Hepatocyte (in vitro differentiated cells): ENCODE data around the gene OR52A5. TPM values are rescaled to one million over a fixed set of nuclear protein-coding genes. Genes with fewer than 3 reads are reported as not detected.
"Not testable (repeated sequence)": the region's sequence is repeated elsewhere in the genome, so short reads cannot be mapped to it uniquely, and the experiment has no call there.

ENCODE experiments used
- DNase-seq: peaks from one replicate; pipeline ENCODE4 v3.0.0-alpha.2; 2016; ENCODE audit warnings: low spot score
- H2AFZ ChIP-seq: fragments of 200-600 bp; sonication (generic); 2 replicates; pipeline ENCODE4 v1.6.0; 2016; ENCODE audit warnings: antibody characterized with exemption, mild to moderate bottlenecking
- H3K27ac ChIP-seq: fragments of 200-600 bp; sonication (generic); 2 replicates; pipeline ENCODE4 v1.5.1; 2016; ENCODE audit warnings: mild to moderate bottlenecking
- H3K27me3 ChIP-seq: fragments of 200-600 bp; sonication (generic); 2 replicates; pipeline ENCODE4 v1.6.1; 2016
- H3K36me3 ChIP-seq: fragments of 200-600 bp; sonication (generic); replicated peaks from 2 replicates; pipeline ENCODE4 v1.5.1; 2016; ENCODE audit warnings: low read depth; ENCODE audit not compliant: insufficient read depth
- H3K4me1 ChIP-seq: fragments of 200-600 bp; sonication (generic); 2 replicates; pipeline ENCODE4 v1.5.1; 2016; ENCODE audit warnings: mild to moderate bottlenecking, moderate library complexity; ENCODE audit not compliant: insufficient read depth
- H3K4me2 ChIP-seq: fragments of 200-600 bp; sonication (generic); 2 replicates; pipeline ENCODE4 v1.6.0; 2016
- H3K4me3 ChIP-seq: fragments of 200-600 bp; sonication (generic); 2 replicates; pipeline ENCODE4 v1.5.1; 2016; ENCODE audit warnings: mild to moderate bottlenecking
- H3K79me2 ChIP-seq: fragments of 200-600 bp; sonication (generic); 2 replicates; pipeline ENCODE4 v1.6.0; 2017; ENCODE audit warnings: mild to moderate bottlenecking
- H3K9me2 ChIP-seq: fragments of 200-600 bp; sonication (generic); replicated peaks from 2 replicates; pipeline ENCODE4 v1.6.0; 2017; ENCODE audit warnings: mild to moderate bottlenecking; ENCODE audit not compliant: insufficient read depth
- H3K9me3 ChIP-seq: fragments of 200-600 bp; sonication (generic); 2 replicates; pipeline ENCODE4 v1.5.1; 2016; ENCODE audit warnings: low read depth, mild to moderate bottlenecking
- H4K20me1 ChIP-seq: fragments of 200-600 bp; sonication (generic); 2 replicates; pipeline ENCODE4 v1.6.0; 2016; ENCODE audit warnings: mild to moderate bottlenecking; ENCODE audit not compliant: insufficient read depth, poor library complexity, severe bottlenecking
- EZH2 ChIP-seq: fragments of 200-600 bp; sonication (generic); IDR thresholded peaks from 2 replicates; pipeline ENCODE4 v1.6.1; 2016; ENCODE audit warnings: antibody characterized with exemption, mild to moderate bottlenecking, borderline replicate concordance
- EZH2phosphoT487 ChIP-seq: fragments of 200-600 bp; sonication (generic); IDR thresholded peaks from one replicate; pipeline ENCODE4 v1.6.1; 2018; ENCODE audit warnings: antibody characterized with exemption, mild to moderate bottlenecking, low read depth, moderate library complexity; ENCODE audit not compliant: unreplicated experiment, severe bottlenecking
- WGBS: methylation state at CpG from one replicate; pipeline ENCODE4 v1.1.6; 2016; ENCODE audit warnings: low lambda C conversion rate; ENCODE audit errors: missing lambda C conversion rate; 5-methylcytosine and 5-hydroxymethylcytosine counted together
- polyA plus RNA-seq: library from polyadenylated mRNA; unstranded; fragments of >200 nt; fragmentation: Nextera tagmentation; extraction: Ambion mirVana; gene quantifications from 2 replicates; pipeline ENCODE4 v1.2.1, GENCODE V29; 2016
- total RNA-seq: library from RNA; depleted of rRNA; stranded (reverse); fragments of >200 nt; gene quantifications from 2 replicates; pipeline ENCODE4 v1.2.3, GENCODE V29; 2014
- TF ChIP-seq, protein P1 (sequence below): fragments of 200-600 bp; sonication (generic); IDR thresholded peaks from 2 replicates; pipeline ENCODE4 v1.5.1; 2016; ENCODE audit warnings: antibody characterized with exemption, mild to moderate bottlenecking; ENCODE audit not compliant: poor library complexity

OR52A5 gene
- total and polyA plus RNA-seq, 2 experiments from 2014 or later, result not detected

GRCh38 chr11:5171856-5172255 is 33.7 kb upstream of the OR52A5 start:
- Histone ChIP-seq H3K79me2 (no peaks in the 10 kb centered on the region), H3K36me3 (no peaks in the 10 kb centered on the region), H3K27ac (no peak overlapping the region), H4K20me1 (no peaks in the 10 kb centered on the region), H3K9me2 (no peaks in the 10 kb centered on the region), H2AFZ (no peak overlapping the region), H3K4me1 (no peaks in the 10 kb centered on the region), H3K4me2 (no peak overlapping the region), H3K27me3 (no peaks in the 10 kb centered on the region), H3K9me3 (no peaks in the 10 kb centered on the region), H3K4me3 (no peak overlapping the region)
- no peak for DNase-seq
- WGBS, result 70% methylated on average over 2 of the region's 2 CpGs
- TF ChIP-seq, protein P1, sequence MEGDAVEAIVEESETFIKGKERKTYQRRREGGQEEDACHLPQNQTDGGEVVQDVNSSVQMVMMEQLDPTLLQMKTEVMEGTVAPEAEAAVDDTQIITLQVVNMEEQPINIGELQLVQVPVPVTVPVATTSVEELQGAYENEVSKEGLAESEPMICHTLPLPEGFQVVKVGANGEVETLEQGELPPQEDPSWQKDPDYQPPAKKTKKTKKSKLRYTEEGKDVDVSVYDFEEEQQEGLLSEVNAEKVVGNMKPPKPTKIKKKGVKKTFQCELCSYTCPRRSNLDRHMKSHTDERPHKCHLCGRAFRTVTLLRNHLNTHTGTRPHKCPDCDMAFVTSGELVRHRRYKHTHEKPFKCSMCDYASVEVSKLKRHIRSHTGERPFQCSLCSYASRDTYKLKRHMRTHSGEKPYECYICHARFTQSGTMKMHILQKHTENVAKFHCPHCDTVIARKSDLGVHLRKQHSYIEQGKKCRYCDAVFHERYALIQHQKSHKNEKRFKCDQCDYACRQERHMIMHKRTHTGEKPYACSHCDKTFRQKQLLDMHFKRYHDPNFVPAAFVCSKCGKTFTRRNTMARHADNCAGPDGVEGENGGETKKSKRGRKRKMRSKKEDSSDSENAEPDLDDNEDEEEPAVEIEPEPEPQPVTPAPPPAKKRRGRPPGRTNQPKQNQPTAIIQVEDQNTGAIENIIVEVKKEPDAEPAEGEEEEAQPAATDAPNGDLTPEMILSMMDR, result no peak
- no peak for TF ChIP-seq EZH2phosphoT487
- no peak for TF ChIP-seq EZH2

GRCh38 chr11:5165898-5166297 is 27.7 kb upstream of the OR52A5 start:
- not testable (repeated sequence) for H3K9me2 ChIP-seq, H3K4me1 ChIP-seq, H3K36me3 ChIP-seq, H3K79me2 ChIP-seq, H3K4me3 ChIP-seq, H3K9me3 ChIP-seq, H3K27me3 ChIP-seq, DNase-seq, H4K20me1 ChIP-seq, H3K27ac ChIP-seq, H3K4me2 ChIP-seq, H2AFZ ChIP-seq

GRCh38 chr11:5164807-5165206 is 26.7 kb upstream of the OR52A5 start:
- DNase-seq, H3K9me3 ChIP-seq, H3K79me2 ChIP-seq, H4K20me1 ChIP-seq, H3K27ac ChIP-seq, H2AFZ ChIP-seq, H3K27me3 ChIP-seq, H3K4me1 ChIP-seq, H3K36me3 ChIP-seq, H3K4me2 ChIP-seq, H3K4me3 ChIP-seq, H3K9me2 ChIP-seq: not testable (repeated sequence)
- WGBS, result 79% methylated on average over 6 of the region's 6 CpGs

DNA sequence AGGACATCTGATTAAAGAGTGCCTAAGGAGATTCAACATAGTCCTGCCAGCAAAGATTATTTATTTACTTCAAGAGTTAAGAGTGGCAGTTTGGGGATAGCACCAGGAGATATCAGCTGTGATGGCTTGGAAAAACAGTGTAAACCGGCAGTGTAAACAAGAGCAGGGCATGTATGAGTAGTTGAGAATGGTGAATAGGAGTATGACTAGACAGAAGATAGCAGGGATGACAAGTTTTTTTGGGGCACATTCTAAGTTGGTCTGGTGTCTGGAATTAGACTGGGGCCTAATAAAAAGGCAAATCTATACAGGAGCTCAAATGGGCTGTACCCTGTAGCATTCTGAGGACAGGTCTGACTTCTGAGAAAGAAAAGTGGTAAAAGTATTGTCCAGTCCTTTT is 22.9 kb upstream of the OR52A5 start:
- not testable (repeated sequence) for DNase-seq, H3K79me2 ChIP-seq, H3K4me3 ChIP-seq, H4K20me1 ChIP-seq, H3K27me3 ChIP-seq, H2AFZ ChIP-seq, H3K9me3 ChIP-seq, H3K27ac ChIP-seq, H3K9me2 ChIP-seq, H3K4me1 ChIP-seq, H3K36me3 ChIP-seq, H3K4me2 ChIP-seq
- 63% methylated on average over 1 of the region's 1 CpG for WGBS

DNA sequence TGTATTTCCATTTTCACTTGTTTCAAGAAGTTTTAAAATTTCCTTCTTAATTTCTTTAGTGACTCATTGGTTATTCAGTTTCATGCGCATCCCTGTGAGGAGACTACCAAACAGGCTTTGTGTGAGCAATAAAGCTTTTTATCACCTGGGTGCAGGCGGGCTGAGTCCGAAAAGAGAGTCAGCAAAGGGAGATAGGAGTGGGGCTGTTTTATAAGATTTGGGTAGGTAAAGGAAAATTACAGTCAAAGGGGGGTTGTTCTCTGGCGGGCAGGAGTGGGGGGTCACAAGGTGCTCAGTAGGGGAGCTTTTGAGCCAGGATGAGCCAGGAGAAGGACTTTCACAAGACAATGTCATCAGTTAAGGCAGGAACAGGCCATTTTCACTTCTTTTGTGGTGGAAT is 22.1 kb upstream of the OR52A5 start:
- H4K20me1 ChIP-seq, H3K79me2 ChIP-seq, H3K9me2 ChIP-seq, H3K4me1 ChIP-seq, H3K36me3 ChIP-seq, H3K4me3 ChIP-seq, H2AFZ ChIP-seq, H3K4me2 ChIP-seq, H3K27ac ChIP-seq, H3K27me3 ChIP-seq, DNase-seq, H3K9me3 ChIP-seq: not testable (repeated sequence)
- WGBS, result 95% methylated on average over 4 of the region's 4 CpGs

- no peak for DNase-seq
- Histone ChIP-seq H3K79me2 (no peaks in the 10 kb centered on the region), H3K27ac (no peak overlapping the region), H3K9me2 (no peaks in the 10 kb centered on the region), H2AFZ (no peak overlapping the region), H3K4me1 (no peaks in the 10 kb centered on the region), H3K4me2 (no peak overlapping the region), H3K36me3 (no peaks in the 10 kb centered on the region), H3K9me3 (no peaks in the 10 kb centered on the region), H3K27me3 (peaks cover 4% of the 10 kb centered on the region), H3K4me3 (no peak overlapping the region), H4K20me1 (no peaks in the 10 kb centered on the region)
- TF ChIP-seq EZH2phosphoT487, result no peak
- no peak for TF ChIP-seq EZH2
- TF ChIP-seq, protein P1, result no peak
Observed at GRCh38 chr11:5159806-5160205, 21.6 kb upstream of the OR52A5 start.
